OCI-LY1 (cell line): ENCODE results near the gene L3MBTL2.

Experiments
- H2AFZ ChIP-seq: fragments of 200-600 bp; sonication (generic), shearing (Covaris generic); 2 replicates; pipeline ENCODE4 v1.6.0; 2014; ENCODE audit warnings: antibody characterized with exemption, mild to moderate bottlenecking, low read length
- H3F3A ChIP-seq: fragments of 200-600 bp; sonication (generic), shearing (Covaris generic); 2 replicates; pipeline ENCODE4 v1.6.0; 2014; ENCODE audit warnings: mild to moderate bottlenecking, antibody characterized with exemption, low read length, moderate library complexity; ENCODE audit not compliant: insufficient read depth
- H3K27ac ChIP-seq: fragments of 200-600 bp; sonication (generic); 2 replicates; pipeline ENCODE4 v1.5.1; 2014; ENCODE audit warnings: low read length, mixed run types, mild to moderate bottlenecking, low read depth; ENCODE audit not compliant: poor library complexity, severe bottlenecking
- H3K27me3 ChIP-seq: fragments of 200-600 bp; sonication (generic); 2 replicates; pipeline ENCODE4 v1.6.0; 2014; ENCODE audit warnings: antibody characterized with exemption, mild to moderate bottlenecking, low read length, moderate library complexity; ENCODE audit not compliant: insufficient read depth
- H3K36me3 ChIP-seq: fragments of 200-600 bp; sonication (generic); 2 replicates; pipeline ENCODE4 v1.6.1; 2014; ENCODE audit warnings: mild to moderate bottlenecking, antibody characterized with exemption, low read length, moderate library complexity, mixed read lengths; ENCODE audit not compliant: insufficient read depth
- H3K4me1 ChIP-seq: fragments of 200-600 bp; sonication (generic); 2 replicates; pipeline ENCODE4 v1.5.1; 2014; ENCODE audit warnings: mild to moderate bottlenecking, low read length, moderate library complexity; ENCODE audit not compliant: insufficient read depth, severe bottlenecking
- H3K4me2 ChIP-seq: fragments of 200-600 bp; sonication (generic), shearing (Covaris generic); 2 replicates; pipeline ENCODE4 v1.6.1; 2014; ENCODE audit warnings: low read length
- H3K4me3 ChIP-seq: fragments of 200-600 bp; sonication (generic); 2 replicates; pipeline ENCODE4 v1.5.1; 2014; ENCODE audit warnings: low read length, low read depth, mild to moderate bottlenecking, mixed read lengths; ENCODE audit not compliant: poor library complexity, severe bottlenecking
- H3K79me2 ChIP-seq: fragments of 200-600 bp; shearing (Covaris generic); 2 replicates; pipeline ENCODE4 v1.6.1; 2016; ENCODE audit warnings: mixed run types, low read length, mixed read lengths; ENCODE audit not compliant: insufficient read depth
- H3K9ac ChIP-seq: fragments of 200-600 bp; sonication (generic), shearing (Covaris generic); 2 replicates; pipeline ENCODE4 v1.6.1; 2014; ENCODE audit warnings: mild to moderate bottlenecking, low read length, mixed read lengths
- H3K9me2 ChIP-seq: fragments of 200-600 bp; sonication (generic), shearing (Covaris generic); 2 replicates; pipeline ENCODE4 v1.6.1; 2014; ENCODE audit warnings: low read depth, mild to moderate bottlenecking, low read length, mixed read lengths
- H3K9me3 ChIP-seq: fragments of 200-600 bp; shearing (Covaris generic); 2 replicates; pipeline ENCODE4 v1.6.1; 2014; ENCODE audit warnings: low read length, mixed read lengths
- H4K20me1 ChIP-seq: fragments of 200-600 bp; sonication (generic), shearing (Covaris generic); 2 replicates; pipeline ENCODE4 v1.6.0; 2016; ENCODE audit warnings: mild to moderate bottlenecking, low read length; ENCODE audit not compliant: insufficient read depth
- EZH2 ChIP-seq: fragments of 200-600 bp; sonication (generic), shearing (Covaris generic); IDR thresholded peaks from 2 replicates; pipeline ENCODE4 v1.8.0; 2017; ENCODE audit warnings: borderline replicate concordance, mixed run types, mild to moderate bottlenecking, antibody characterized with exemption, low read length, moderate library complexity, mixed read lengths
- TF ChIP-seq, protein P1 (sequence below): fragments of 200-600 bp; sonication (generic), shearing (Covaris generic); IDR thresholded peaks from 2 replicates; pipeline ENCODE4 v1.5.1; 2017; ENCODE audit warnings: mild to moderate bottlenecking, antibody characterized with exemption, low read length, moderate library complexity, mixed read lengths

L3MBTL2 gene

DNA sequence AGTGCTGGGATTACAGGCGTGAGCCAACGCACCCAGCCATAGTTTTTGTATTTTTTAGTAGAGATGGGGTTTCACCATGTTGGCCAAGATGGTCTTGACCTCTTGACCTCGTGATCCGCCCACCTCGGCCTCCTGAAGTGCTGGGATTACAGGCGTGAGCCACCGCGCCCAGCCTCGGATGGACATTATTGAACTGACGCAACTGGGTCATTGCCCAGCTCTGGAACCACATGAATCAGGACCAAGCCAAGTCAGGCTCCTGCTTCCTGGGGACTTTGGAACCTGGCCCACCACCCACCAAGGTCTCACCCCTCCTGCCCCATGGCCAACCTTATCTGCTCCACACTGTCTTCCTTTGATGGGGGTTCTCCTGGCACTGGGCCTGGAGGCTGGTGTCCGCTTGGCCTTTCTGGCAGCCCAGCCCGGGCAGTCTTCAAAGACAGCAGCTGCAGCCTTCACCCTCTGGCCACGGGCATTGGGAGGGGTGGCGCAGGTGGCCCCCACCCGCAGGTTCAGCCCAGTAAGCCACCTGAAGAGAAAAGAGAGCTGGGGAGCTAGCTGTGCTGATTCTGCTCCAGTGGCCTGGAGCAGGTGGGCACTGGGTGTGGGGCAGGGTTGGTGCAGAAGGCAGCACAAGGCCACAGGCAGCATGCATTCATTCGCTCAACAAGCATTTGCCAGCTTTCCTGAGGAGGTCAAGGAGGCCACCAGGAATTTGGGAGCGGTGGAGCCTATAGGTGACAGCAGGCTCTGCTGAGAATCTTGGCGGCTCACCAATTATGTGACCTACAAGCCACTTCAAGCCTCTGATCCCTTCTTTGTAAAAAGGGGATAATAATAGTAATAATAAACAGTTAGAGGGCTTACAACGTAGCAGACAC is 29.9 kb downstream of the L3MBTL2 start:
- no peak overlapping the region for H3K4me2 ChIP-seq
- TF ChIP-seq, protein P1, sequence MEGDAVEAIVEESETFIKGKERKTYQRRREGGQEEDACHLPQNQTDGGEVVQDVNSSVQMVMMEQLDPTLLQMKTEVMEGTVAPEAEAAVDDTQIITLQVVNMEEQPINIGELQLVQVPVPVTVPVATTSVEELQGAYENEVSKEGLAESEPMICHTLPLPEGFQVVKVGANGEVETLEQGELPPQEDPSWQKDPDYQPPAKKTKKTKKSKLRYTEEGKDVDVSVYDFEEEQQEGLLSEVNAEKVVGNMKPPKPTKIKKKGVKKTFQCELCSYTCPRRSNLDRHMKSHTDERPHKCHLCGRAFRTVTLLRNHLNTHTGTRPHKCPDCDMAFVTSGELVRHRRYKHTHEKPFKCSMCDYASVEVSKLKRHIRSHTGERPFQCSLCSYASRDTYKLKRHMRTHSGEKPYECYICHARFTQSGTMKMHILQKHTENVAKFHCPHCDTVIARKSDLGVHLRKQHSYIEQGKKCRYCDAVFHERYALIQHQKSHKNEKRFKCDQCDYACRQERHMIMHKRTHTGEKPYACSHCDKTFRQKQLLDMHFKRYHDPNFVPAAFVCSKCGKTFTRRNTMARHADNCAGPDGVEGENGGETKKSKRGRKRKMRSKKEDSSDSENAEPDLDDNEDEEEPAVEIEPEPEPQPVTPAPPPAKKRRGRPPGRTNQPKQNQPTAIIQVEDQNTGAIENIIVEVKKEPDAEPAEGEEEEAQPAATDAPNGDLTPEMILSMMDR = no peak
- TF ChIP-seq EZH2 = no peak
- no peak overlapping the region for H3K9ac ChIP-seq
- H3K36me3 ChIP-seq = peaks cover 17% of the 10 kb centered on the region
- H2AFZ ChIP-seq = no peak overlapping the region
- no peak overlapping the region for H3K27ac ChIP-seq
- H3K4me3 ChIP-seq = no peak overlapping the region
- peaks cover 6% of the 10 kb centered on the region for H3K4me1 ChIP-seq
- H3K9me2 ChIP-seq = no peaks in the 10 kb centered on the region
- H3K79me2 ChIP-seq = no peaks in the 10 kb centered on the region
- H3F3A ChIP-seq = no peaks in the 10 kb centered on the region
- no peaks in the 10 kb centered on the region for H3K9me3 ChIP-seq
- no peaks in the 10 kb centered on the region; the same call in 1 of the 2 replicates for H3K27me3 ChIP-seq
- H4K20me1 ChIP-seq = no peaks in the 10 kb centered on the region

DNA sequence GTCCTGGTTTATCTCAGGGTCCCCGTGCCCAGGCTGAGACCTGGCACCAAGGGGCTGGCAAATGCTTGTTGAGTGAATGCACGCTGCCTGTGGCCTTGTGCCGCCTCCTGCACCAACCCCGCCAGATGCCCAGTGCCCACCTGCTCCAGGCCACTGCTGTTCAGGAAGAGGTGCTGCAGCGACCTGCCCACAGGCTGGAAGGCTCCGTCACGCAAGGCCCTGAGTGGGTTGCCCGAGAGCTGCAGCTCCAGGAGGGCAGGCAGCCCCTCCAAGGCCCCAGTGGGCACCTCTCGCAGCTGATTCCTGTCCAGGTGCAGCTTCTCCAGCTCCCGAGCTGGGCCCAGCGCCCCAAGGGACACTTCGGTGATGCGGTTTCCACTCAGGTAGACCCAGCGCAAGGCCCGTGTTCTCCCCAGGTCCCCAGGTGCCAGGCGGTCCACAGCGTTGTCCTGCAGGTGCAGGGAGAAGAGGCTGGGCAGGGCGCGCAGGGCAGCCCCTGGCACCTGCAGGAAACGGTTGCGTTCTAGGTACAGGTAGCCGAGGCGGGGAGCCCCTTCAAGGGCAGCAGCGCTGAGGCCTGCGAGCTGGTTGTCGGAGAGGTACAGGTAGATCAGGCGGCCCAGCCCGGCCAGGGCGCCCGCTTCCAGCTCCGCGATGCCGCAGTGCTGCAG is 32.1 kb downstream of the L3MBTL2 start:
- Histone ChIP-seq H3F3A (no peaks in the 10 kb centered on the region), H2AFZ (no peak overlapping the region), H3K79me2 (no peaks in the 10 kb centered on the region), H3K36me3 (no peaks in the 10 kb centered on the region), H4K20me1 (no peaks in the 10 kb centered on the region), H3K4me2 (peak overlapping the region; percentile 57), H3K27ac (no peak overlapping the region), H3K9ac (no peak overlapping the region; the same call in 1 of the 2 replicates), H3K9me2 (no peaks in the 10 kb centered on the region), H3K27me3 (no peaks in the 10 kb centered on the region; the same call in 1 of the 2 replicates), H3K4me1 (peaks cover 6% of the 10 kb centered on the region), H3K9me3 (no peaks in the 10 kb centered on the region), H3K4me3 (peak overlapping the region; percentile 45)
- TF ChIP-seq, protein P1 = no peak
- no peak for TF ChIP-seq EZH2

DNA sequence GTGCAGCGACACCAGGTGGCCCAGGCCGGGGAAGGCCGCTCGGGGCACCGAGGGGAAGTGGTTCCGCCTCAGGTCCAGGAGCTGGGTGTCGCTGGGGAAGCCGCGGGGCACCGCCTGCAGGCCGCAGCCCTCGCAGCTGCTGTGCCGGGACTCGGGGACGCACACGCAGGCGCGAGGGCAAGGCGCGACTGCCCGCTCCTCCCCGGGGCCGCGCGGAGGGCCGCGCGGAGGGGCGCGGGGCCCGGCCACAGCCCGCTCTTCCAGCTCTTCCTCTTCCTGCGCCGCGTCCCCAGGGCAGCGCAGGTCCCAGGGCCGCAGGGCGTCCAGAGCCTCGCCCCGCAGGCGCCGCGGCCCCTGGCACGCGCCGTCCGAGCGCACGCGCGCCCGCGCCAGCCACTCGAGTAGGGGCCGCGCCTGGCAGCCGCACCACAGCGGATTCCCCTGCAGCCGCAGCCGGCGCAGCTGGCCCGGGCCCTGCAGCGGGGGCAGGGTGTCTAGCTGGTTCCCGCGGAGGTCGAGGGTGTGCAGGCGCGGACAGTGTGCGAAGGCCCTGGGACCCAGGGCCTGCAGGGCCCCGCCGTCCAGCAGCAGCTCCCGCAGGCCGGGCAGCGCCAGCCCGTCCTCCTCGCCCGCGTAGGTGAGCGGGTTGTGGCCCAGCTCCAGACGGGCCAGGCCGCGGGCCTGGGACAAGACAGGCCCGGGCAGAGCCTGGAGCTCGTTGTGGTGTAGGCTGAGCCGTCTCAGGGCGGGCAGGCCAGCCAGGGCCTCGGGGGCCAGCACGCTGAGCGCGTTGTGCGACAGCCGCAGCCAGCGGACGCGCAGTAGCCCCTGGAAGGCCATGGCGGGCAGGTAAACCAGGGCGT is 32.8 kb downstream of the L3MBTL2 start:
- H3F3A ChIP-seq = no peaks in the 10 kb centered on the region
- H3K4me2 ChIP-seq = peak overlapping the region; percentile 57
- H3K9ac ChIP-seq = no peak overlapping the region; the same call in 1 of the 2 replicates
- no peaks in the 10 kb centered on the region for H3K9me3 ChIP-seq
- H2AFZ ChIP-seq = no peak overlapping the region
- H3K9me2 ChIP-seq = no peaks in the 10 kb centered on the region
- H3K27me3 ChIP-seq = no peaks in the 10 kb centered on the region; the same call in 1 of the 2 replicates
- peaks cover 6% of the 10 kb centered on the region for H3K4me1 ChIP-seq
- no peaks in the 10 kb centered on the region for H4K20me1 ChIP-seq
- no peak for TF ChIP-seq EZH2
- TF ChIP-seq, protein P1 = peak; percentile 74
- H3K36me3 ChIP-seq = no peaks in the 10 kb centered on the region
- no peaks in the 10 kb centered on the region for H3K79me2 ChIP-seq
- H3K4me3 ChIP-seq = peak overlapping the region; percentile 45
- H3K27ac ChIP-seq = no peak overlapping the region
